SK-N-MC (cell line): ENCODE measurements around the gene FBRSL1.
"Not testable (repeated sequence)": the region's sequence is repeated elsewhere in the genome, so short reads cannot be mapped to it uniquely, and the experiment has no call there.

Experiments used
- EZH2 ChIP-seq: fragments of 200-600 bp; sonication (generic); IDR thresholded peaks from one replicate; pipeline ENCODE4 v1.6.1; 2017; ENCODE audit warnings: antibody characterized with exemption
- FOXP2 ChIP-seq: optimal IDR thresholded peaks from 2 replicates; pipeline ENCODE3; 2011; ENCODE audit warnings: mild to moderate bottlenecking, moderate library complexity; ENCODE audit not compliant: insufficient read depth; ENCODE audit errors: extremely low read length, control extremely low read depth
- POLR2AphosphoS5 ChIP-seq: IDR thresholded peaks from 2 replicates; pipeline ENCODE4 v1.6.1; 2012; ENCODE audit warnings: mild to moderate bottlenecking, low read depth, low read length, borderline replicate concordance

DNA sequence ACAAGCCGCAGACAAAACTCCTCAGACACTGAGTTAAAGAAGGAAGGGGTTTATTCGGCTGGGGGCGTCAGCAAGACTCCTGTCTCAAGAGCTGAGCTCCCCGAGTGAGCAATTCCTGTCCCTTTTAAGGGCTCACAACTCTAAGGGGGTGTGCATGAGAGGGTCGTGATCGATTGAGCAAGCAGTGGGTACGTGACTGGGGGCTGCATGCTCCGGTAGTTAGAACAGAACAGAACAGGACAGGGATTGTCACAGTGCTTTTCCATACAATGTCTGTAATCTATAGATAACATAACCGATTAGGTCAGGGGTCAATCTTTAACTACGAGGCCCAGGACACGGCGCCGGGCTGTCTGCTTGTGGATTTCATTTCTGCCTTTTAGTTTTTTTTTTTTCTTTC is 49.5 kb upstream of the FBRSL1 start:
- TF ChIP-seq EZH2, POLR2AphosphoS5, FOXP2: not testable (repeated sequence)
